ENCODE results near the gene KIF1C.

Gene KIF1C

DNA sequence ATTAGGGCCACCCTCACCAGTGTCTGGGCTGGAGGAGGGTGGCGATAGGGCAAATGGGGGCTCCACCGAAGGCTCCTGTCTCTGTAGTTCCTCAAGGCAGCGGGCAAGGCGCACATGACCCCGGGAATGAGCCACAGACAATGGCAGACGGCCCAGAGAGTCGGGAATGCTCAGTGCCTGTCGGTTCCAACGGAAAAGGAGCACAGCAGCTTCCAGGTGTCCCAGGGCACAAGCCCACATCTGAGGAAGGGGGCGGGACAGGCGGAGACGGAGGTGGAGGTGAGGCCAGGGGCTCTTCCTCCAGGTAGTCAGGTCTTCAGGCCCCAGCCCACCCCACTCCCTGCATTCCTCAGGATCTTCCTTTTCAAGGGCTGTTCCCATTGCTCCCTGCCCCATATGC, 25.0 kb upstream of the KIF1C start:
- TF ChIP-seq, protein P1, sequence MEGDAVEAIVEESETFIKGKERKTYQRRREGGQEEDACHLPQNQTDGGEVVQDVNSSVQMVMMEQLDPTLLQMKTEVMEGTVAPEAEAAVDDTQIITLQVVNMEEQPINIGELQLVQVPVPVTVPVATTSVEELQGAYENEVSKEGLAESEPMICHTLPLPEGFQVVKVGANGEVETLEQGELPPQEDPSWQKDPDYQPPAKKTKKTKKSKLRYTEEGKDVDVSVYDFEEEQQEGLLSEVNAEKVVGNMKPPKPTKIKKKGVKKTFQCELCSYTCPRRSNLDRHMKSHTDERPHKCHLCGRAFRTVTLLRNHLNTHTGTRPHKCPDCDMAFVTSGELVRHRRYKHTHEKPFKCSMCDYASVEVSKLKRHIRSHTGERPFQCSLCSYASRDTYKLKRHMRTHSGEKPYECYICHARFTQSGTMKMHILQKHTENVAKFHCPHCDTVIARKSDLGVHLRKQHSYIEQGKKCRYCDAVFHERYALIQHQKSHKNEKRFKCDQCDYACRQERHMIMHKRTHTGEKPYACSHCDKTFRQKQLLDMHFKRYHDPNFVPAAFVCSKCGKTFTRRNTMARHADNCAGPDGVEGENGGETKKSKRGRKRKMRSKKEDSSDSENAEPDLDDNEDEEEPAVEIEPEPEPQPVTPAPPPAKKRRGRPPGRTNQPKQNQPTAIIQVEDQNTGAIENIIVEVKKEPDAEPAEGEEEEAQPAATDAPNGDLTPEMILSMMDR (IDR thresholded peaks at IDR 0.05; ENCODE audit: borderline replicate concordance, control extremely low read depth, extremely low read depth, insufficient read depth, missing control alignments): no peak
- no peak for DNase-seq (ENCODE audit: low spot score)
- in situ Hi-C loops (cut with MboI; ENCODE audit: low sequenced_read_pairs, unreplicated experiment): loop anchor here (10.0 kb wide), 1 partner anchor 92 kb away; no protein-coding TSS in a partner anchor

DNA sequence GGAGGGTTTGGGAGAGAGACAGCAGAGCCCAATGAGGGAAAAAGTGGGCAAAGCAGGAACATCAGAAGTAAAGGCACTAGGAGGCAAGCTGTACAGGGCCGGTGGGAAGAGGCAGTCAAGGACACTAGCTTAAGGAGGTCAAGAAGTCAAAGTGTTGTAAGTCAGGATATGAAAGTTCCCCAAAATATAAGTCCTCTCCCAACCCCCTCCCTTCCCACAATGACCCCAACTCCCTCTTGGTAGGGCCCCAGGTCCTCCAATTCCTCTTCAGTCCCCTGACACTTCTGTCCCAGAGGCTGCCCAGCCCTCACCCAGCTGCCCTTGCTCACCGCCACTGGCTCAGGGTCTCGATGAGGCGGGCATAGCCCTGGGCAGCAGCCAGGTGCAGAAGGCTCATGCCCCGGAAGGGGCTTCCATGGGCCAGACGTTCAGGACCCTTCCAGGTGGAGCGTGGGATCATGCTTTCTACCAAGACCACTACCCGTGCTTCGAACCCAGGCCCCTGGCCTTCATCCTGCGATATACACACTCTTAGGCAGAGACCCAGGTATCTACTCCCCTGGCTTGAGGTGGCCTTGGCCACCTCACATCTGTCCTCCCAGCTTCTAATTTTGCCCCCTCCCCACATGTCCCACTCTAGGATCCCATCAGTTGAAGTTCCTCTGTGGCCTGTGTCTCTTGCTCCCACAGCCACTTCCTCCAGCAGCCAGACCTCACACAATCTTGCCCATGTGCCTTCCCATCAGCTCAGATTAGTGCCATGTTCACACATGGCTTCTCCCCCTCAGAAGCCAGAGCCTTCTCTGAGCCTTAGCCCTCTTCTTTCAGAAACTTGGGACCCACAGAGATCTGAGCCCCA, 24.3 kb upstream of the KIF1C start:
- in situ Hi-C loops (cut with MboI; ENCODE audit: low sequenced_read_pairs, unreplicated experiment): loop anchor here (10.0 kb wide), 1 partner anchor 91 kb away; no protein-coding TSS in a partner anchor
- no peak for DNase-seq (ENCODE audit: low spot score)
- TF ChIP-seq, protein P1 (IDR thresholded peaks at IDR 0.05; ENCODE audit: borderline replicate concordance, control extremely low read depth, extremely low read depth, insufficient read depth, missing control alignments): no peak

DNA sequence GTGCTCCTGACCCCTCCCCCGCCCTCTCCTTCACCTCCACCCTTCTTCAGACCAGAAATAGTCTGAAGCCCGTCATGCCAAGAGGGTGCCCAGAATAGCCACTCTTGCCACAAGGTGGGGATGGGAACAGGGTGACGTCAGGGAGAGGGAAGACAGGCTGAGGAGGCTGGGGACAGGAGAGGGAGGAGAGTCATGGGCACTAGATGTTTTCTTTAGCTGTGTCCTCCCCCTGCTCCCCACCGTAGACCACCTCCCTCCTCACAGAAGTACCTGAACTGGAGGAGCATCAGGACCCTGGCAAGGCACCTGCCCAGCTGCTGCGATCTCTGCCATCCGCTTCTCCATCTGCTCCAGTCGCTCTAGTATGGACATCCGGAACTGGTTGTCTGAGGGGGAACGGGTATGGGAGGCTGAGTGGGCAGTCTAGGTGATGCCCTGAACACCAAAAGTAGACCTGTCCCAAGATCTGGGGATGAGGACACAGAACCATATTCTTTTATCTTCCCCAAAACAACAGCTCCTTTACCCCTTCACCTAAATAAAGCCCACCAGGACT, 23.6 kb upstream of the KIF1C start:
- in situ Hi-C loops (cut with MboI; ENCODE audit: low sequenced_read_pairs, unreplicated experiment): loop anchor here (10.0 kb wide), 1 partner anchor 91 kb away; no protein-coding TSS in a partner anchor
- no peak for DNase-seq (ENCODE audit: low spot score)
- TF ChIP-seq, protein P1 (IDR thresholded peaks at IDR 0.05; ENCODE audit: borderline replicate concordance, control extremely low read depth, extremely low read depth, insufficient read depth, missing control alignments): no peak

DNA sequence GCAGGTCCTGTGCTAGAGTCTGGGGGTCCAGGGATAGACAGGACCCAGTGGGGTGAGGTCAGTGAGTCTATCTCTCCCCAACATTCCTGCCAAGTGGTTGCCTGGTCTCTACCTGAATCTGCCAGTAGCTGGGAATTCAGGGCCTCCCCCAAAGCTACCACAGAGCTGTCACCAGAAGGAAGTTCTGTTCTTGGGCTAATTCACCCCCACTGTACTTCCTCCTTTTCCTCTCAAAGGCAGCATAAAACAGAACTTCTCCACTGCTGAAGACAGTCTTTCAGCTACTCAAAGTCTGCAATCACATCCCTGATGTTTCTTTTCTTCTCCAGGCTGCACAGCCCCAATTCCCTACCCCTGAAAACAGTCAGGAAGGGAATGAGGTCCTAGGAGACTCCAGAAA, 19.0 kb upstream of the KIF1C start:
- TF ChIP-seq, protein P1 (IDR thresholded peaks at IDR 0.05; ENCODE audit: borderline replicate concordance, control extremely low read depth, extremely low read depth, insufficient read depth, missing control alignments): no peak
- in situ Hi-C loops (cut with MboI; ENCODE audit: low sequenced_read_pairs, unreplicated experiment): loop anchor here (10.0 kb wide), 1 partner anchor 86 kb away; no protein-coding TSS in a partner anchor
- no peak for DNase-seq (ENCODE audit: low spot score)

DNA sequence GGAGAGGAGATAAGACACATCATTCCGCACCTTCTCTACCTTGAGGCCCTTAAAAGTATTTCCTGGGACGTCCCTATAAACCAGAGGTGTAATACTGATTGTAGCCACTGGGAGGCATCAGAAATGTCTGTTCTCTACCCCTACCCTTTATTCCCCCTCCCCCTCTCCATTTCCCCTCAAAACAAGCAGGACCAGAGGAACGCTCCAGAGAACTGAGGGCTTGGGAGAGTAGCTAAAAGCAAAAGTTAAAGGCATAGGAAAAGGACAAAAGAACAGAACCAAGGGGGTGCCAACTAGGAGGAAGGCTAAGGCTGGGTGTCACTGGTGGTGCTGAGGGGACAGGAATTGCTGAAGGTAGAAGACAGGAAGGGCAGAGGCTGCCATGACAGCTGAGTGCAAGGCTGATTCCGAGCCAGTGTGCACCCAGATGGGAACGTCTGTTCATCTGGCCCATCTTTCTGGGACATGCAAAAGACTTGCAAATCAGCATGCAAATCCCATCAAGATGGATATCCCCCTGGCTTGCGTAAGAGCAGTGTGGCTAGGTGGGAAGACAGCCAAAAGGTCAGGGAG, 17.0 kb upstream of the KIF1C start:
- peak; percentile 77 for DNase-seq (ENCODE audit: low spot score)
- TF ChIP-seq, protein P1 (IDR thresholded peaks at IDR 0.05; ENCODE audit: borderline replicate concordance, control extremely low read depth, extremely low read depth, insufficient read depth, missing control alignments): peak; percentile 32
- in situ Hi-C loops (cut with MboI; ENCODE audit: low sequenced_read_pairs, unreplicated experiment): no loop called here

DNA sequence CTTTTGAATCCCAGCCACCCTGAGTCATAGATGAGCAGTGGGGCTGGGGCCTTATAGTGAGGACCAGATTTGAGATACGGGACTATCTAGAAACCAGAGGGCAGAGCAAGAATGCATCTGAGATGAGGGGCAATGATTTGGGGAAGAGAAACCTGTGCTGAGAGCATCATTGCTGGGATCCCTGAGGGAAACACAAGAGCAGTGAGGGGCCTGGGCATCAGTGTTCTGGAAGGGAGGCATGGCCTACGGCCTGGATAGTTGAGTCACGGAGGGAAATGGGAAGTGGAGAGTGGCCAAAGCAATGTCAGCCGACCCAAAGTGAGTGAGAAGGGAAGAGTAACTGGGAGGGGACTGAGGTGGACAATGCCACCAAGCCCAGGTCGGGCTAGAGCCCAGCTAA, 15.4 kb upstream of the KIF1C start:
- no peak for DNase-seq (ENCODE audit: low spot score)
- in situ Hi-C loops (cut with MboI; ENCODE audit: low sequenced_read_pairs, unreplicated experiment): no loop called here
- TF ChIP-seq, protein P1 (IDR thresholded peaks at IDR 0.05; ENCODE audit: borderline replicate concordance, control extremely low read depth, extremely low read depth, insufficient read depth, missing control alignments): no peak
